GM23248 (cell line): ENCODE measurements around the gene TMEM82. TPM values are rescaled to one million over a fixed set of nuclear protein-coding genes. Genes with fewer than 3 reads are reported as not detected.

Source experiments
- DNase-seq: peaks from one replicate; pipeline ENCODE4 v3.0.0-alpha.2; 2015
- H2AFZ ChIP-seq: fragments of 200-600 bp; sonication (generic); 2 replicates; pipeline ENCODE4 v1.6.1; 2016; ENCODE audit warnings: antibody characterized with exemption
- H3F3A ChIP-seq: fragments of 200-600 bp; sonication (generic); 2 replicates; pipeline ENCODE4 v1.6.1; 2016; ENCODE audit warnings: mild to moderate bottlenecking, antibody characterized with exemption, mixed run types; ENCODE audit not compliant: insufficient read depth
- H3K27ac ChIP-seq: fragments of 200-600 bp; sonication (generic); 2 replicates; pipeline ENCODE4 v1.5.1; 2016; ENCODE audit warnings: mild to moderate bottlenecking
- H3K27me3 ChIP-seq: fragments of 200-600 bp; sonication (generic); replicated peaks from 2 replicates; pipeline ENCODE4 v1.6.1; 2016; ENCODE audit warnings: mild to moderate bottlenecking; ENCODE audit not compliant: insufficient read depth
- H3K36me3 ChIP-seq: fragments of 200-600 bp; sonication (generic); 2 replicates; pipeline ENCODE4 v1.6.1; 2016; ENCODE audit warnings: low read depth, mild to moderate bottlenecking
- H3K4me1 ChIP-seq: fragments of 200-600 bp; sonication (generic); 2 replicates; pipeline ENCODE4 v1.6.1; 2016; ENCODE audit warnings: mild to moderate bottlenecking; ENCODE audit not compliant: insufficient read depth
- H3K4me2 ChIP-seq: fragments of 200-600 bp; sonication (generic); one replicate; pipeline ENCODE4 v1.6.1; 2016; ENCODE audit warnings: mild to moderate bottlenecking; ENCODE audit not compliant: unreplicated experiment
- H3K4me3 ChIP-seq: fragments of 200-600 bp; sonication (generic); 2 replicates; pipeline ENCODE4 v1.5.1; 2016; ENCODE audit warnings: mild to moderate bottlenecking
- H3K79me2 ChIP-seq: fragments of 200-600 bp; sonication (generic); 2 replicates; pipeline ENCODE4 v1.6.1; 2016; ENCODE audit warnings: mild to moderate bottlenecking; ENCODE audit not compliant: insufficient read depth
- H3K9ac ChIP-seq: fragments of 200-600 bp; sonication (generic); 2 replicates; pipeline ENCODE4 v1.6.1; 2016; ENCODE audit warnings: mild to moderate bottlenecking
- H3K9me2 ChIP-seq: fragments of 200-600 bp; sonication (generic); 2 replicates; pipeline ENCODE4 v1.6.1; 2016; ENCODE audit warnings: mixed run types, mild to moderate bottlenecking, moderate library complexity; ENCODE audit not compliant: insufficient read depth
- H3K9me3 ChIP-seq: fragments of 200-600 bp; sonication (generic); one replicate; pipeline ENCODE4 v1.6.1; 2017; ENCODE audit warnings: low read depth
- H4K20me1 ChIP-seq: fragments of 200-600 bp; sonication (generic); 2 replicates; pipeline ENCODE4 v1.6.0; 2016; ENCODE audit not compliant: insufficient read depth
- EZH2 ChIP-seq: fragments of 200-600 bp; sonication (generic); IDR thresholded peaks from 2 replicates; pipeline ENCODE4 v1.6.1; 2018; ENCODE audit warnings: antibody characterized with exemption, mild to moderate bottlenecking; ENCODE audit not compliant: insufficient read depth, poor library complexity, severe bottlenecking
- EZH2phosphoT487 ChIP-seq: fragments of 200-600 bp; sonication (generic); IDR thresholded peaks from 2 replicates; pipeline ENCODE4 v1.6.1; 2018; ENCODE audit warnings: antibody characterized with exemption, moderate library complexity, mild to moderate bottlenecking, low read depth; ENCODE audit not compliant: insufficient read depth
- WGBS, 2 experiments: methylation state at CpG; one replicate each; pipeline ENCODE4 v1.1.6; 2015 to 2017; ENCODE audit warnings: low lambda C conversion rate in 2 of 2, low coverage in 1 of 2; ENCODE audit errors: missing lambda C conversion rate in 2 of 2; 5-methylcytosine and 5-hydroxymethylcytosine counted together
- in situ Hi-C: fragments of 300-500 bp; cut with MboI; formaldehyde crosslinking; loops from 2 replicates; pipeline ENCODE4 v1.15.0; 2020
- polyA plus RNA-seq: library from polyadenylated mRNA; unstranded; fragments of >200 nt; fragmentation: Nextera tagmentation; extraction: Ambion mirVana; gene quantifications from 2 replicates; pipeline ENCODE4 v1.2.1, GENCODE V29; 2016
- total RNA-seq: library from RNA; depleted of rRNA; stranded (reverse); fragments of >200 nt; shearing (Covaris generic); gene quantifications from 2 replicates; pipeline ENCODE4 v1.2.3, GENCODE V29; 2014

Gene TMEM82
- total and polyA plus RNA-seq, 2 experiments from 2014 or later: not detected

GRCh38 chr1:15744122-15744679 is 1.9 kb downstream of the TMEM82 start:
- no peaks in the 10 kb centered on the region for H3K27me3 ChIP-seq
- H4K20me1 ChIP-seq: no peaks in the 10 kb centered on the region
- in situ Hi-C loops: no loop called here
- no peak for DNase-seq
- H3K79me2 ChIP-seq: no peaks in the 10 kb centered on the region
- peaks cover 1% of the 10 kb centered on the region; the same call in 1 of the 2 replicates for H3K4me1 ChIP-seq
- no peak overlapping the region for H3K9ac ChIP-seq
- no peaks in the 10 kb centered on the region for H3F3A ChIP-seq
- no peak overlapping the region for H3K4me2 ChIP-seq
- no peak overlapping the region for H3K4me3 ChIP-seq
- H2AFZ ChIP-seq: no peak overlapping the region
- H3K9me2 ChIP-seq: no peaks in the 10 kb centered on the region
- 74 to 77% methylated on average over 28 to 30 of the region's 30 CpGs for WGBS, 2 experiments
- TF ChIP-seq EZH2phosphoT487 (no peak), EZH2 (no peak)
- no peak overlapping the region for H3K27ac ChIP-seq
- H3K36me3 ChIP-seq: no peaks in the 10 kb centered on the region
- no peaks in the 10 kb centered on the region for H3K9me3 ChIP-seq

- Histone ChIP-seq H3K4me3 (no peak overlapping the region), H3K27ac (no peak overlapping the region), H3K36me3 (no peaks in the 10 kb centered on the region), H3K27me3 (no peaks in the 10 kb centered on the region), H3K9me3 (no peaks in the 10 kb centered on the region), H3K4me1 (peaks cover 10% of the 10 kb centered on the region; the same call in 1 of the 2 replicates), H3K9ac (no peak overlapping the region), H3F3A (no peaks in the 10 kb centered on the region), H3K9me2 (no peaks in the 10 kb centered on the region), H4K20me1 (no peaks in the 10 kb centered on the region), H2AFZ (no peak overlapping the region), H3K4me2 (no peak overlapping the region), H3K79me2 (no peaks in the 10 kb centered on the region)
- in situ Hi-C loops: no loop called here
- TF ChIP-seq EZH2: no peak
- TF ChIP-seq EZH2phosphoT487: no peak
- 70% methylated on average over 8 of the region's 8 CpGs for WGBS, 2 experiments
- DNase-seq: no peak
Measured at GRCh38 chr1:15747378-15747777, 5.1 kb downstream of the TMEM82 start.

- H2AFZ ChIP-seq: no peak overlapping the region
- in situ Hi-C loops: no loop called here
Measured at GRCh38 chr1:15748264-15748663, 6.0 kb downstream of the TMEM82 start.

GRCh38 chr1:15748690-15749398 is 6.5 kb downstream of the TMEM82 start:
- H3F3A ChIP-seq: no peaks in the 10 kb centered on the region
- H3K9ac ChIP-seq: no peak overlapping the region
- in situ Hi-C loops: no loop called here
- no peak overlapping the region for H3K27ac ChIP-seq
- H4K20me1 ChIP-seq: no peaks in the 10 kb centered on the region
- DNase-seq: no peak
- H3K27me3 ChIP-seq: no peaks in the 10 kb centered on the region
- H3K4me2 ChIP-seq: no peak overlapping the region
- 91 to 94% methylated on average over 10 of the region's 10 CpGs for WGBS, 2 experiments
- no peak overlapping the region for H2AFZ ChIP-seq
- H3K36me3 ChIP-seq: no peaks in the 10 kb centered on the region
- H3K4me1 ChIP-seq: peaks cover 10% of the 10 kb centered on the region; the same call in 1 of the 2 replicates
- H3K9me3 ChIP-seq: no peaks in the 10 kb centered on the region
- no peak overlapping the region for H3K4me3 ChIP-seq
- H3K79me2 ChIP-seq: no peaks in the 10 kb centered on the region
- TF ChIP-seq EZH2 (no peak), EZH2phosphoT487 (no peak)
- H3K9me2 ChIP-seq: no peaks in the 10 kb centered on the region

More at GRCh38 chr1:15748264-15748663, 6.0 kb downstream of the TMEM82 start:
- no peak overlapping the region for H3K27ac ChIP-seq
- no peaks in the 10 kb centered on the region for H4K20me1 ChIP-seq
- TF ChIP-seq EZH2: no peak
- no peak overlapping the region for H3K4me2 ChIP-seq
- H3K9me2 ChIP-seq: no peaks in the 10 kb centered on the region
- no peaks in the 10 kb centered on the region for H3K9me3 ChIP-seq
- no peaks in the 10 kb centered on the region for H3K36me3 ChIP-seq
- no peak for DNase-seq
- no peak overlapping the region for H3K9ac ChIP-seq
- H3K27me3 ChIP-seq: no peaks in the 10 kb centered on the region
- H3K4me3 ChIP-seq: no peak overlapping the region
- H3K4me1 ChIP-seq: peaks cover 10% of the 10 kb centered on the region; the same call in 1 of the 2 replicates
- no peaks in the 10 kb centered on the region for H3F3A ChIP-seq
- 80 to 87% methylated on average over 5 of the region's 5 CpGs for WGBS, 2 experiments
- no peaks in the 10 kb centered on the region for H3K79me2 ChIP-seq
